Jurkat, Clone E6-1 (cell line): Measurements from ENCODE around the gene PID1.
"Not testable (repeated sequence)": the region's sequence is repeated elsewhere in the genome, so short reads cannot be mapped to it uniquely, and the experiment has no call there.

ENCODE experiments used
- DNase-seq: peaks from one replicate; pipeline ENCODE4 v3.0.0-alpha.2; 2011; ENCODE audit warnings: low read depth, low spot score
- H3K4me3 ChIP-seq: 2 replicates; pipeline ENCODE4 v1.5.1; 2011; ENCODE audit warnings: mild to moderate bottlenecking, low read length, control low read depth, moderate library complexity

Gene PID1

GRCh38 chr2:229095472-229095871 is 175.6 kb downstream of the PID1 start:
- DNase-seq = no peak
- H3K4me3 ChIP-seq = no peak overlapping the region

- no peak overlapping the region for H3K4me3 ChIP-seq
Measured at GRCh38 chr2:229090225-229090624, 180.9 kb downstream of the PID1 start.

GRCh38 chr2:229089776-229090175 is 181.3 kb downstream of the PID1 start:
- H3K4me3 ChIP-seq = no peak overlapping the region
- DNase-seq = no peak

More at GRCh38 chr2:229090225-229090624, 180.9 kb downstream of the PID1 start:
- DNase-seq = no peak

DNA sequence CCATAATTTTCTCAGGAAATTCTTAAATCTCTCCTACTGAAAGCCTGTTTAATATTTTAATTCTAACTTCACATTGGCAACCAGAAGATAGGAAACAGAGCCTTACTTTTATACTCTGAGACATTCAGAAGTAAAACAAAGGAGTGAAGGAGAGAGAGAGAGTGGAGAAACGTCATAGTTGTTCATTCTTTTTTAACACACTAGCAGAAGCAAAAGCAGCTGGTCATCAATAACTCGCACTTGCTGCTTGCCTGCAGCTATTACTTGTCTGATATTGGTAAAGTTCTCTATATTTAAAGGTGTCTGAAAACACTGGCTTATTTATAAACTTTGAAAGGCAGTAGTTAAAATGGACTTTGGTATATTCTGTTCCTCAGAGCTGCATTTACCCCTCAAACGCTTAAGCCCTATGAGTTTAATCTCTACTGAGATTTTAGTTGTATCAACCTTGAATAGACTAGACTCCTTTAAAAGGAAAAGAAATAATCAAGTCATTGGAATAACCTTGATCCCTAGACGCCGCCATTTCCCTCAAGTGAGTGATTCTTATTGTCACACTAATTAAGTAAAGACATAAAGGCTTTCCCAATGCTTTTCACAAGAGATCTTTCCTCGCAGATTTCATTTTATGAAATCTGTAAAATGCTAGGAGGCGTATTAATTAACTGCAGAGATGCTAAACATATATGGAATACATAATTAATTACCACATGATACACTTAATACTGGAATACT is 182.0 kb downstream of the PID1 start:
- no peak overlapping the region for H3K4me3 ChIP-seq
- DNase-seq = no peak

DNA sequence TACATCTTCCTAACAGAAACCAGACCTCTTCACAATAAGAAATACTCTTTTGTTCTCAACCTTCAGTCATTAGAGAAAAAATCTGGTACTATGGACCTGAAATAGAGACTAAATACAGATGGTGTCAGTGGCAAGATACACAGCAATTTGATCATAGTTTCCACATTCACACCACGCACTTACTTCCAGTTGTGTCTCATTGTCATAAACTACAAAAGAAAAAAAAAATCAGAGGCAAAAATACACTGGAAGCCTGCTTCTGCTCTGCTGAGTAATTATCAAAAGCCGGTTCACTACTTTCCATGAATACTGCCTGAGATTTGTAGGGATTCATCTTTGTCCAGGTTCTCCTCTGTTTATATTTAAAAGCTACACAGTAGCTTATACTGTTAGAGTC is 182.6 kb downstream of the PID1 start:
- no peak overlapping the region for H3K4me3 ChIP-seq
- DNase-seq = no peak

- H3K4me3 ChIP-seq = no peak overlapping the region
- no peak for DNase-seq
Measured at GRCh38 chr2:229087843-229088516, 183.1 kb downstream of the PID1 start.

DNA sequence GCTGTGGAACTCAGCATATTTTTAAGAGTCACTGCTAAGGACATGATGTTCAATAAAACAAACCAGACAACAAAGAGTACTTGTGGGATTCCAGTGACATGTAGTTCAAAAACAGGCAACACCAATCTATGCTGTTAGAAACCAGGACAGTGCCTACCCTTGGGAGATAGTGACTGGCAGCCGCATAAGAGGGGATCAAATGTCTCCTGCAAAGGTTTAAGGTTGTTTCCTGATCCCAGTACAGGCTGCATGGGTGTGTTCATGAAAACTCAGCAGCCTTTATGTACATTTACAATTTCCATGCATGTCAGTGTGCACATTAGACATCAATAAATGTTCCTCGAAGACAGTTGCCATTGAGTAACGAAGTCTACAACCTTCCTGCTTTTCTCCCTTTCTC is 183.8 kb downstream of the PID1 start:
- no peak overlapping the region for H3K4me3 ChIP-seq
- no peak for DNase-seq

- no peak overlapping the region for H3K4me3 ChIP-seq
- DNase-seq = no peak
Measured at GRCh38 chr2:229085439-229085838, 185.6 kb downstream of the PID1 start.

GRCh38 chr2:229084447-229084846 is 186.6 kb downstream of the PID1 start:
- DNase-seq = no peak
- H3K4me3 ChIP-seq = no peak overlapping the region

GRCh38 chr2:229083606-229084340 is 187.3 kb downstream of the PID1 start:
- DNase-seq = no peak
- H3K4me3 ChIP-seq = no peak overlapping the region

- H3K4me3 ChIP-seq = no peak overlapping the region
- DNase-seq = no peak
Measured at GRCh38 chr2:229081411-229081810, 189.7 kb downstream of the PID1 start.

- no peak overlapping the region for H3K4me3 ChIP-seq
- DNase-seq = no peak
Measured at GRCh38 chr2:229080172-229080571, 190.9 kb downstream of the PID1 start.

DNA sequence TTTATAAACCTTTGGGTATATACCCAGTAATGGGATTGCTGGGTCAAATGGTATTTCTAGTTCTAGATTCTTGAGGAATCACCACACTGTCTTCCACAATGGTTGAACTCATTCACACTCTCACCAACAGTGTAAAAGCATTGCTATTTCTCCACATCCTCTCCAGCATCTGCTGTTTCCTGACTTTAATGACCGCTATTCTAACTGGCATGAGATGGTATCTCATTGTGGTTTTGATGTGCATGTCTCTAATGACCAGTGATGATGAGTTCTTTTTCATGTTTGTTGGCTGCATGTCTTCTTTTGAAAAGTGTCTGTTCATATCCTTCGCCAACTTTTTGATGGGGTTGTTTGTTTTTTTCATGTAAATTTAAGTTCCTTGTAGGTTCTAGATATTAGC is 194.2 kb downstream of the PID1 start:
- not testable (repeated sequence) for DNase-seq, H3K4me3 ChIP-seq

DNA sequence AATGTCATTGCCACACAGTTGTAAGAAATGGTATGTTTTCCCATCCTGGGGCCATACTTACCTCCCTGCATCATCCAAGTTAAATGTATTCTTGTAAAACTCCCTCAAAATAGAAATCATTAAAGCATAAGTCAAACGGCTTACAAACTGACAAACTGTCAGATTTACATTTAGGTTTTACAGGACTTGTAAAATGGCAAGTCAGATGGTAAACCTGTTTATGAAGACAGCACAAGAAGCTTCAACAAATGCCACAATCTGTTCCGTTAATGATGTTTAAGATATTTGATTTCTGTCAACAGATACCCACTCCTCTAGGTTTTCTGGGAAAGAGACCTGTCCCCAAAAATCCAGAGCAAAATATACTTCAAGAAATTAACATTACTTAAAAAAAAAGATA is 197.2 kb downstream of the PID1 start:
- no peak overlapping the region for H3K4me3 ChIP-seq
- no peak for DNase-seq

DNA sequence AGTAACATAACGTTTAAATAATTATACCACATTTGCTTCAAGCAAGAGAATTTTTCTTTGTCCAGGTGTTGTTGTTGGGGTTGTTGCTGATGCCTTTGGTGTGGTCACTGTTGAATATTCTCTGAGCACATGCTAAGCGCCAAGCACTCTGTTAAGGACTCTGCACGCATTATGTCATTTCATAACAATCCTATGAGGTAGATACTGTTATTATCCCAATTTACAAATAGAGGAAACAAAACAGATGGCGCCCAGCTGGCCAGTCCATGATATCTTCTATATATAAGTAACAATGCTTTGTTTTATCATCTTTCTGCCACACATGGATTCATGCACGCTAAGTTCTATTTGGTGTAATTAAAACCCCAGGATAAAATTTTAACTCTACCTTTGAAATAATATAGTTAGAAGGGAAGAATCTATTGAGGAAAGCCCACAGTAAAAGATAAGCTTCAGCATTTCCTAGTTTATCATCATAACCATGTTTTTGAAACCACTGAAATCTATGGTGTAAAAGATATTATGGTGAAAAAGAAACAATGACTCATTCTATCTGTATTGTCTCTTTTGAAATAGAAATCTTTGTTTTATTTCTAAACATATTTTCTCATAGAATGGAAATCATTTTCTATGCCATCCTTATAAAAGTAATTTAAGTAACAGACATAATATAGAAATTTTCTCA is 199.7 kb downstream of the PID1 start:
- no peak for DNase-seq

DNA sequence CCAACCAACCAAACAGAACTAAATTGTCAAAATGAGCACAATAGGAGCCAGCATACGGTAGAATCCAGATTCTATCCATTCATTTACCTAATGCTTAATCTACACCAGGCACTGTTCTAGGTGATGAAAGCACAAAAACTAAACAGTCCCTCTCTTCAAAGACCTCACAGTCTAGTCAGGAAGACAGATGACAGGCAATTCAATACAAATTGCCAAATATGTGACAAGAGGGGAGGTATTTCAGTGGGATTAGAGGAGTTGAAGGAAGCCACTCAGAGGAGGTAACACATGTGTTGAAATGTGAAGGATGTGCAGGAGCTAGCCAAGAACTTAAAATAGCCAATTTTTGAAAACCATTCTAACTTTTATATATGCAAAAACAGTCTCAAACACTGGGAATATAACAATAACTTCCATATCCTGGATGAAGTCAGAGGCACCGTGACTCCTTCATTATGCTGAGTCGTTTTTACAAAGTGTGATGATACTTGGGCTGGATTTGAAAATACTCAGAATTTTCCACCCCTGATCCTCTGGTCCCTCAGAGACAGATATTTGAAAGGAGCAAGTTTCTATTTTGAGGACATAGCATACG is 204.9 kb downstream of the PID1 start:
- no peak for DNase-seq

More for the DNA sequence above, 199.7 kb downstream of the PID1 start:
- H3K4me3 ChIP-seq = no peak overlapping the region

GRCh38 chr2:229064749-229065148 is 206.3 kb downstream of the PID1 start:
- no peak for DNase-seq
- no peak overlapping the region for H3K4me3 ChIP-seq

More for the DNA sequence above, 204.9 kb downstream of the PID1 start:
- no peak overlapping the region for H3K4me3 ChIP-seq

DNA sequence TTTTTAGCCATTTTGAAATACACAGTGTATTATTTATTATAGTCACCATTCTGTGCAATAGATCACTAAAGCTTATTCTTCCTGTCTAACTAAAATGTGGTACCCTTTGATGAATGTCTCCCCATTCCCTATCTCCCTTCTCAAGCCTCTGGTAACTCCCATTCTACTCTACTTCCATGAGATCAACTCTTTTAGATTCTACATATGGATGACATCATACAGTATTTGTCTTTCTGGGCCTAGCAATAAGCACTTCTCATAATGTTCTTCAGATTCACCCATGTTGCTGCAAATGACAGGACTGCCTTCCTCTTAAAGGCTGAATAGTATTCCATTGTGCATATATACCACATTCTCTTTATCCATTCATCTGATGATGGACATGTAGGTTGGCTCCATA is 210.9 kb downstream of the PID1 start:
- H3K4me3 ChIP-seq = no peak overlapping the region
- DNase-seq = no peak

GRCh38 chr2:229059331-229060033 is 211.6 kb downstream of the PID1 start:
- no peak for DNase-seq
- H3K4me3 ChIP-seq = no peak overlapping the region
